ENCODE results near the gene NECAB2. TPM values are rescaled to one million over a fixed set of nuclear protein-coding genes. Genes with fewer than 3 reads are reported as not detected.

NECAB2 gene
- total and polyA plus RNA-seq, 2 of the 8 experiments (the other 6 are each of a cell fraction or from before 2014, with no cell fraction given), result 3.6 to 4.2 TPM

DNA sequence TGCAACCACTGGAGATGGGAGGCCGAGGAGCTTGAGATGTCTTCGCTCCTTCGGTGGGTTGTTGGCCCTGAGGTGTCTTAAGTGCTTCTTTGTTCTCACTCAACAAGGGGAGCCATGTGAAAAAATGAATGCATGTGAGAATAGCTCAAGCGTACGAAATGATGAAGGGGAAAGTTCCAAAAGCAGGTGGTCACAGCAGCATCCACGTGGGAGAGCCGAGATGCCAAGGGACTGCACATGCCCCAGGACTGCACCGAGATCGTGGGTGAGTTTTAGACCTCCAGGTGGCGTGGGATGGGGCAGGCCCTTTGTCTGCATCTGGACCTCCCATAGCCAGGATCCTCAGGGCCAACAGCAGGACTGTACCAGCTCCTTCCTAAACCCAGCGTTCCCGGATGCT, 66.5 kb downstream of the NECAB2 start (continued):
- no peak for TF ChIP-seq POLR2AphosphoS5 (IDR thresholded peaks at IDR 0.05; ENCODE audit: low read depth, low read length)
- TF ChIP-seq, protein P1, sequence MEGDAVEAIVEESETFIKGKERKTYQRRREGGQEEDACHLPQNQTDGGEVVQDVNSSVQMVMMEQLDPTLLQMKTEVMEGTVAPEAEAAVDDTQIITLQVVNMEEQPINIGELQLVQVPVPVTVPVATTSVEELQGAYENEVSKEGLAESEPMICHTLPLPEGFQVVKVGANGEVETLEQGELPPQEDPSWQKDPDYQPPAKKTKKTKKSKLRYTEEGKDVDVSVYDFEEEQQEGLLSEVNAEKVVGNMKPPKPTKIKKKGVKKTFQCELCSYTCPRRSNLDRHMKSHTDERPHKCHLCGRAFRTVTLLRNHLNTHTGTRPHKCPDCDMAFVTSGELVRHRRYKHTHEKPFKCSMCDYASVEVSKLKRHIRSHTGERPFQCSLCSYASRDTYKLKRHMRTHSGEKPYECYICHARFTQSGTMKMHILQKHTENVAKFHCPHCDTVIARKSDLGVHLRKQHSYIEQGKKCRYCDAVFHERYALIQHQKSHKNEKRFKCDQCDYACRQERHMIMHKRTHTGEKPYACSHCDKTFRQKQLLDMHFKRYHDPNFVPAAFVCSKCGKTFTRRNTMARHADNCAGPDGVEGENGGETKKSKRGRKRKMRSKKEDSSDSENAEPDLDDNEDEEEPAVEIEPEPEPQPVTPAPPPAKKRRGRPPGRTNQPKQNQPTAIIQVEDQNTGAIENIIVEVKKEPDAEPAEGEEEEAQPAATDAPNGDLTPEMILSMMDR (IDR thresholded peaks at IDR 0.05; ENCODE audit: control extremely low read depth in 1 of 3, insufficient read depth in 1 of 3, low read depth in 1 of 3, low read length in 3 of 3), result no peak
